T1000 (cell line): ENCODE data around the gene CLTRN.
"Not testable (repeated sequence)": the region's sequence is repeated elsewhere in the genome, so short reads cannot be mapped to it uniquely, and the experiment has no call there.

Experiments
- DNase-seq: peaks from one replicate; lab custom pipeline; 2025; ENCODE audit warnings: mixed read lengths; lab: John Stamatoyannopoulos, UW

CLTRN gene

GRCh38 chrX:15647510-15647909, 17.1 kb downstream of the CLTRN start:
- DNase-seq, result not testable (repeated sequence)

- no peak for DNase-seq
Measured at GRCh38 chrX:15646543-15646942, 18.1 kb downstream of the CLTRN start.

- no peak for DNase-seq
Measured at GRCh38 chrX:15646031-15646430, 18.6 kb downstream of the CLTRN start.

GRCh38 chrX:15645266-15645665, 19.3 kb downstream of the CLTRN start:
- no peak for DNase-seq

GRCh38 chrX:15644560-15644872, 20.1 kb downstream of the CLTRN start:
- no peak for DNase-seq

GRCh38 chrX:15643786-15644559, 20.6 kb downstream of the CLTRN start:
- no peak for DNase-seq

- DNase-seq, result no peak
Measured at GRCh38 chrX:15631637-15632036, 33.0 kb downstream of the CLTRN start.

GRCh38 chrX:15623054-15623453, 41.6 kb downstream of the CLTRN start:
- no peak for DNase-seq

- DNase-seq, result peak; percentile 13
Measured at GRCh38 chrX:15619053-15619755, 45.4 kb downstream of the CLTRN start.

GRCh38 chrX:15617111-15617510, 47.5 kb downstream of the CLTRN start:
- no peak for DNase-seq

- DNase-seq, result no peak
Measured at GRCh38 chrX:15616531-15616930, 48.1 kb downstream of the CLTRN start.

GRCh38 chrX:15607067-15607466, 57.5 kb downstream of the CLTRN start:
- no peak for DNase-seq

GRCh38 chrX:15606136-15606535, 58.5 kb downstream of the CLTRN start:
- no peak for DNase-seq

- DNase-seq, result no peak
Measured at GRCh38 chrX:15605226-15605625, 59.4 kb downstream of the CLTRN start.

GRCh38 chrX:15602761-15603160, 61.8 kb downstream of the CLTRN start:
- DNase-seq, result no peak

GRCh38 chrX:15601932-15602331, 62.7 kb downstream of the CLTRN start:
- DNase-seq, result no peak

- DNase-seq, result no peak
Measured at GRCh38 chrX:15600745-15601144, 63.9 kb downstream of the CLTRN start, which contains the start of gene ACE2. TSS of gene ACE2 (minus strand) at chrX:15600960. CDS start at chrX:15600911, 49 bp downstream.

- no peak for DNase-seq
Measured at GRCh38 chrX:15600049-15600448, 64.6 kb downstream of the CLTRN start.

- no peak for DNase-seq
Measured at GRCh38 chrX:15599461-15599860, 65.1 kb downstream of the CLTRN start.

GRCh38 chrX:15598026-15598425, 66.6 kb downstream of the CLTRN start:
- no peak for DNase-seq

- DNase-seq, result no peak
Measured at GRCh38 chrX:15594371-15594770, 70.2 kb downstream of the CLTRN start.

GRCh38 chrX:15579778-15580747, 84.5 kb downstream of the CLTRN start:
- DNase-seq, result no peak
